CD4-positive, alpha-beta memory T cell (primary cell): Measurements from ENCODE around the gene ASB10. TPM values are rescaled to one million over a fixed set of nuclear protein-coding genes. Genes with fewer than 3 reads are reported as not detected.
A peak's percentile ranks its signal among the peaks of the same experiment; 100 is the strongest.

Experiments
- CTCF ChIA-PET: fragments of 350-600 bp; sonication (Branson Sonifier 250); formaldehyde crosslinking; loops from one replicate; lab custom pipeline; 2021; ENCODE audit warnings: inconsistent platforms; ENCODE audit not compliant: partially characterized antibody; lab: Charles Lee
- POLR2A ChIA-PET: fragments of 350-600 bp; sonication (Branson Sonifier 250); formaldehyde crosslinking; loops from one replicate; lab custom pipeline; 2021; ENCODE audit not compliant: partially characterized antibody; lab: Charles Lee
- DNase-seq, 5 donors: peaks; one replicate each; pipeline versions ENCODE4 v3.0.0 to v3.0.0-alpha.2; 2020 to 2022; ENCODE audit warnings: mixed read lengths in 1 of 5
- H3K27ac ChIP-seq: one replicate; pipeline ENCODE4 v1.7.0; 2013; ENCODE audit warnings: low read depth, low read length
- H3K27me3 ChIP-seq: 2 replicates; pipeline ENCODE4 v1.7.0; 2013; ENCODE audit warnings: mild to moderate bottlenecking, low read length, moderate library complexity; ENCODE audit not compliant: insufficient read depth
- H3K36me3 ChIP-seq: 2 replicates; pipeline ENCODE4 v1.7.0; 2013; ENCODE audit warnings: mild to moderate bottlenecking, low read length, moderate library complexity; ENCODE audit not compliant: insufficient read depth
- H3K4me1 ChIP-seq: 2 replicates; pipeline ENCODE4 v1.7.0; 2013; ENCODE audit warnings: mild to moderate bottlenecking, low read length, moderate library complexity; ENCODE audit not compliant: insufficient read depth
- H3K4me3 ChIP-seq, 2 donors: one replicate each; pipeline ENCODE4 v1.7.0; 2013; ENCODE audit warnings: low read length in 2 of 2, mild to moderate bottlenecking in 1 of 2
- H3K9me3 ChIP-seq, 2 donors: one replicate each; pipeline ENCODE4 v1.7.0; 2013; ENCODE audit warnings: low read length in 2 of 2, control low read depth in 1 of 2; ENCODE audit not compliant: control insufficient read depth in 1 of 2
- H3K27ac Mint-ChIP-seq, 7 donors: one replicate each; pipeline ENCODE4 v1.8.0; 2020 to 2021; ENCODE audit warnings: mixed read lengths in 7 of 7, mild to moderate bottlenecking in 6 of 7, inconsistent platforms in 3 of 7, moderate library complexity in 3 of 7
- H3K27me3 Mint-ChIP-seq, 2 donors: one replicate each; pipeline ENCODE4 v1.8.0; 2020 to 2021; ENCODE audit warnings: mixed read lengths in 2 of 2
- H3K36me3 Mint-ChIP-seq, 2 donors: one replicate each; pipeline ENCODE4 v1.8.0; 2020 to 2021; ENCODE audit warnings: mixed read lengths in 2 of 2, inconsistent platforms in 1 of 2, mild to moderate bottlenecking in 1 of 2
- H3K4me1 Mint-ChIP-seq, 4 donors: one replicate each; pipeline ENCODE4 v1.8.0; 2020 to 2021; ENCODE audit warnings: mixed read lengths in 4 of 4, mild to moderate bottlenecking in 1 of 4
- H3K4me3 Mint-ChIP-seq, 8 donors: one replicate each; pipeline ENCODE4 v1.8.0; 2020 to 2021; ENCODE audit warnings: mixed read lengths in 8 of 8, mild to moderate bottlenecking in 7 of 8, moderate library complexity in 6 of 8, inconsistent platforms in 3 of 8
- H3K9me3 Mint-ChIP-seq, 8 donors: one replicate each; pipeline ENCODE4 v1.8.0; 2020 to 2021; ENCODE audit warnings: mixed read lengths in 8 of 8, mild to moderate bottlenecking in 5 of 8, inconsistent platforms in 3 of 8, moderate library complexity in 1 of 8
- intact Hi-C: fragments of 100-400 bp; cut with micrococcal nuclease; formaldehyde crosslinking; loops from one replicate; pipeline ENCODE4 v1.15.1; 2023
- polyA plus RNA-seq, 2 donors: library from polyadenylated mRNA; unstranded; fragments of 300-500 nt; fragmentation: Illumina TruSeq; gene quantifications; one replicate each; pipeline ENCODE4 v1.2.3, GENCODE V29; 2021
- total RNA-seq, 2 experiments: library from RNA; stranded (reverse); gene quantifications; one replicate each; pipeline ENCODE4 v1.2.3, GENCODE V29; 2021

ASB10 gene
- total and polyA plus RNA-seq, 4 experiments from 2014 or later = not detected

DNA sequence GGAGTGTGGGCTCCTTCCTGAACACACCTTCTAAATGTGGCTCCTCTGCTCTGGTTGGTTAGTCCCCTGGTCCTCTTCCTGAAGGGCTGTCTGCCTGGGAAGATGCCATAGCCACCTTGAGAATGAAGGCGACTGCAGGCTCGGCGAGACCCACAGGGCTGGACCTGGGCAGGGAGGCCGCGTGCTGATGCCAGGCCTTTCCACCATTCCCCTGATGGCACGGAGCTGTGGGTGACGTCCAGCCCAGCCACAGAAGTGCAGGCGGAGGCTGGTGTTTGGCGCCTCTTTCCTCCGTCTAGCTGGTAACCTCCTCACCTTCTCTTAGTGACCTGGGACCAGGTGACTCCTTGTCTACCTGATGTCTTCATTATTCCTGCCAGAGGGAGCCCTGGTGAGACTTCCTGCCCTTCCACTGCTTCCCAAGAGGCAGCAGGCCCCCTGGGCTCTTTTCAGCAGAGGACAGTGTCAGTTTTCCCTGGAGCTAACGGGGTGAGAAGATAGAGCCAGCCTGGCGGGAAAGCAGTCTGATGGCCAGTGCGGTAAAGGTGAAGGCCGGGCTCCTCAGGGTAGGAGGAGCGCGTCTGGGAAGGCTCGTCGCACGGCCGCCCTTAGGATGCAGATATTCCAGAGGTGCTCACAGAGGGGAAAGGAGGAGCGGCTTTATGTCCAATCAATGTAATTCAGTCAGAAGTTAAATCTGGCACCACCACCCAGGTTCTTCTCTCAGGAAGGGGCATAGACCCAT is 54.4 kb downstream of the ASB10 start:
- POLR2A ChIA-PET = no interaction called here
- no peak overlapping the region for H3K4me3 ChIP-seq
- H3K36me3 Mint-ChIP-seq = peaks cover 31 to 33% of the 10 kb centered on the region in 2 donors
- H3K4me3 Mint-ChIP-seq = no peak overlapping the region
- no peaks in the 10 kb centered on the region for H3K4me1 ChIP-seq
- peak overlapping the region in 1 of 7 donors; percentile 29 for H3K27ac Mint-ChIP-seq
- no peak for DNase-seq
- peaks cover 20% of the 10 kb centered on the region for H3K36me3 ChIP-seq
- no peaks in the 10 kb centered on the region for H3K27me3 Mint-ChIP-seq
- CTCF ChIA-PET = no interaction called here
- intact Hi-C loops = no loop called here
- no peak overlapping the region for H3K27ac ChIP-seq
- H3K9me3 Mint-ChIP-seq = no peaks in the 10 kb centered on the region
- no peaks in the 10 kb centered on the region for H3K27me3 ChIP-seq
- H3K4me1 Mint-ChIP-seq = no peaks in the 10 kb centered on the region
- H3K9me3 ChIP-seq = no peaks in the 10 kb centered on the region

DNA sequence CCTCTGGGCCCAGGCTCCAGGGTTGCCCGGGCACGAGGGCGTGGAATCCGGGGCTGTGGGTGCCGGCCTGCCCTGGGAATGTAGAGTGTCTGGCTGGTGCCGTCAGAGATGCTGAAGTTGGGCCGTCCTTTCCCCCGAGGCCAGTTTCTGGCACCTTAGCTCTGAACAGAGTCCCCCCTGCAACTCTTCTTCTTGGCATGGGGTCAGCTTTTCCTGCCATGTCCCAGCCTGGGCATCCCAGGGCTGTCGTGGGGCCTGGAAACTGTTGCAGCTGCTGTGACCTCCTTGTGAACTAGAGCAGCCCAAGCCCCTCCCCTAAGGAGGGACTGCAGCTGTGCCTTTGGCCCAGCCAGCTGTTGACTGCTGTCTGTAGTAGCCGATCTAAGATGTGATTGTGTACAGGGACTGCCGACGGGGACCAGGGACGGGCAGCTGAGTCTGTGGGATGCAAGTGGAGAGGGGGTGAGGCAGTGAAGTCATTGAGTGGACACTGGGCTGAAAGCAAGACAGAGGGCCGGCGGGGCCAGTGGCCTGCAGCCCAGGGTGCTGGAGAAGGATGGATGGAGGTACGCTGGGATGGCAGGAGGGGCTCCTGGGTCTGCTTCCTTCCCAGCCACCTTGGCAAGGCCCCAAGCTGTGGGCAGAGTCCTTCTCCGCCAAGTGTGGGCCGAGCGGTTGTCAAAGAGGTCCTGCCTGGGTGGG is 55.3 kb downstream of the ASB10 start:
- Histone ChIP-seq H3K27me3 (no peaks in the 10 kb centered on the region), H3K9me3 (no peaks in the 10 kb centered on the region), H3K36me3 (peaks cover 20% of the 10 kb centered on the region), H3K27ac (no peak overlapping the region), H3K4me1 (no peaks in the 10 kb centered on the region), H3K4me3 (no peak overlapping the region)
- intact Hi-C loops = no loop called here
- no peak for DNase-seq
- Mint-ChIP-seq H3K9me3 (no peaks in the 10 kb centered on the region), H3K36me3 (peaks cover 32 to 36% of the 10 kb centered on the region in 2 donors), H3K4me1 (no peaks in the 10 kb centered on the region), H3K27me3 (no peaks in the 10 kb centered on the region), H3K4me3 (no peak overlapping the region), H3K27ac (no peak overlapping the region)
- ChIA-PET CTCF (no interaction called here), POLR2A (interaction anchor here (1.1 kb wide), 1 partner anchor 75 kb away, joined by 3 read pairs; no protein-coding TSS in a partner anchor)

- H3K36me3 ChIP-seq = peaks cover 20% of the 10 kb centered on the region
- H3K27ac Mint-ChIP-seq = no peak overlapping the region
- CTCF ChIA-PET = no interaction called here
Observed at GRCh38 chr7:151131224-151131591, 55.8 kb downstream of the ASB10 start.

GRCh38 chr7:151130741-151131157 is 56.3 kb downstream of the ASB10 start:
- Mint-ChIP-seq H3K4me1 (no peaks in the 10 kb centered on the region), H3K27me3 (no peaks in the 10 kb centered on the region), H3K9me3 (no peaks in the 10 kb centered on the region), H3K4me3 (no peak overlapping the region), H3K36me3 (peaks cover 26 to 29% of the 10 kb centered on the region in 2 donors), H3K27ac (no peak overlapping the region)
- H3K4me3 ChIP-seq = no peak overlapping the region
- intact Hi-C loops = no loop called here
- H3K9me3 ChIP-seq = no peaks in the 10 kb centered on the region
- CTCF ChIA-PET = no interaction called here
- peaks cover 20% of the 10 kb centered on the region for H3K36me3 ChIP-seq
- no peak overlapping the region for H3K27ac ChIP-seq
- H3K4me1 ChIP-seq = no peaks in the 10 kb centered on the region
- POLR2A ChIA-PET = interaction anchor here (1.1 kb wide), 1 partner anchor 76 kb away, joined by 3 read pairs; no protein-coding TSS in a partner anchor
- H3K27me3 ChIP-seq = no peaks in the 10 kb centered on the region
- no peak for DNase-seq

More at GRCh38 chr7:151131224-151131591, 55.8 kb downstream of the ASB10 start:
- no peaks in the 10 kb centered on the region for H3K9me3 Mint-ChIP-seq
- intact Hi-C loops = no loop called here
- peaks cover 27 to 31% of the 10 kb centered on the region in 2 donors for H3K36me3 Mint-ChIP-seq
- no peaks in the 10 kb centered on the region for H3K4me1 Mint-ChIP-seq
- no peaks in the 10 kb centered on the region for H3K4me1 ChIP-seq
- POLR2A ChIA-PET = interaction anchor here (1.1 kb wide), 1 partner anchor 75 kb away, joined by 3 read pairs; no protein-coding TSS in a partner anchor
- no peak overlapping the region for H3K4me3 ChIP-seq
- H3K27ac ChIP-seq = no peak overlapping the region
- no peaks in the 10 kb centered on the region for H3K9me3 ChIP-seq
- H3K27me3 Mint-ChIP-seq = no peaks in the 10 kb centered on the region
- H3K27me3 ChIP-seq = no peaks in the 10 kb centered on the region
- DNase-seq = no peak
- H3K4me3 Mint-ChIP-seq = no peak overlapping the region

DNA sequence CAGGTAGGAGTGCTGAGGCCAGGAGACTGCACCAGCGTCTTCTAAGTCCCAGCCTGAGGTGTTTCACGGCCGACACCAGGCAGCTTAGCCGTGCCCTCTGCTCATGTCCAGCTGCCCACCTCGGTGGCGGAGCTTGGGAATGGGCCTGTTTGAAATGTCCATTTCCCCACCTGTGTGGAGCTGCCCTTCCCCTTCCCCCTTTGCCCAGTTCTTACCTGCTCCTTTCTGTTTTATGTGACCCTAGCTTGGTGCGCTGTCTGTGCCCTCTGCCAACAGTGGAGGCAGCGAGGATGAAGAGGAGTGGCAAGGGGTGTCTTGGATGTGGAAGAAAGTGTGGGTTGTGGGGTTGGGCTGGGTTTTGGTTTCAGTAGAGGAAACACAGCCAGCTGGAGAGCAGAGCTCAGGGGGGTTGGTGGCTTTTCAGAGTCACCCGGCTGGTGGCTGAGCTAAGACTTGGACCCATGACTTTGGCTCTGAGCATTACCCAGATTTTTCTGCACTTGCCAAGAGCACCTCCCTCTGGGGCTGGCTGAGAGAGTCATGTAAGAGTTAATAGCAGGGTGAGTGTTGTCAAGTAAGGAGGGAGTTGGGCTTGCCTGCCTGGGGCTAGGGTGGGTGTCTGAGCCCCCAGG is 57.0 kb downstream of the ASB10 start:
- no peak overlapping the region for H3K4me3 Mint-ChIP-seq

GRCh38 chr7:151129117-151129959 is 57.7 kb downstream of the ASB10 start:
- H3K4me1 ChIP-seq = no peaks in the 10 kb centered on the region
- Mint-ChIP-seq H3K4me3 (no peak overlapping the region), H3K27ac (no peak overlapping the region), H3K27me3 (no peaks in the 10 kb centered on the region), H3K4me1 (peaks cover 0 to 4% (median 0%) of the 10 kb centered on the region in 4 donors), H3K36me3 (peaks cover 17 to 25% of the 10 kb centered on the region in 2 donors), H3K9me3 (no peaks in the 10 kb centered on the region)
- ChIA-PET POLR2A (no interaction called here), CTCF (interaction anchor here (1.4 kb wide), 1 partner anchor 41 kb away, joined by 4 read pairs; no protein-coding TSS in a partner anchor)
- no peak overlapping the region for H3K27ac ChIP-seq
- DNase-seq = no peak
- peaks cover 8% of the 10 kb centered on the region for H3K36me3 ChIP-seq
- no peaks in the 10 kb centered on the region for H3K27me3 ChIP-seq
- no peak overlapping the region for H3K4me3 ChIP-seq
- intact Hi-C loops = no loop called here
- no peaks in the 10 kb centered on the region for H3K9me3 ChIP-seq

More for the DNA sequence above, 57.0 kb downstream of the ASB10 start:
- intact Hi-C loops = no loop called here
- no peaks in the 10 kb centered on the region for H3K27me3 Mint-ChIP-seq
- H3K4me1 Mint-ChIP-seq = no peaks in the 10 kb centered on the region
- H3K27ac ChIP-seq = no peak overlapping the region
- H3K9me3 Mint-ChIP-seq = no peaks in the 10 kb centered on the region
- no peaks in the 10 kb centered on the region for H3K9me3 ChIP-seq
- DNase-seq = no peak
- CTCF ChIA-PET = interaction anchor here (1.4 kb wide), 1 partner anchor 40 kb away, joined by 4 read pairs; no protein-coding TSS in a partner anchor
- peaks cover 13% of the 10 kb centered on the region for H3K36me3 ChIP-seq
- POLR2A ChIA-PET = no interaction called here
- H3K4me3 ChIP-seq = no peak overlapping the region
- H3K27me3 ChIP-seq = no peaks in the 10 kb centered on the region
- H3K4me1 ChIP-seq = no peaks in the 10 kb centered on the region
- H3K27ac Mint-ChIP-seq = no peak overlapping the region
- peaks cover 23 to 26% of the 10 kb centered on the region in 2 donors for H3K36me3 Mint-ChIP-seq
